ENCODE measurements around the gene NME8.

The NME8 gene

DNA sequence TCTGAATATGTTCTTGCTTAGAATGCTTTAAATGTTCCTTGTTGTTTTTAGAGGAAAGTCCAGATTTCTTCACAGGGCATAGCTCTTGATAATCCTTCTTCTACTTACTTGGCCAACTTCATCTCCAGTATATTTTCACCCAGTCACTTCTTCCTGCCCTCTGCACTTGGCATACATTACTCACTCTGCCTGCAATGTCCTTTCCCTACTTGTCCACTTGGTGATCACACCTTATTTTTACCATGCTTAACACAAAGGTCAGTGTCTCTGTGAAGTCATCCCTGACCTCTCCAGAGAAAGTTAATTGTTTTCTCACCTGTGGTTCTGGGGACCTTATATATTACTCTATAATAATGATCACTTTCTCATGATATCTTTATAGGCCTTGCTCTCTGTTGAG lies 45.0 kb downstream of the NME8 start:
- ChIA-PET POLR2A (ENCODE audit: low non-redundant PET) (no interaction called here), CTCF (interaction anchor here (0.6 kb wide), 1 partner anchor 960 kb away, joined by 4 read pairs; no protein-coding TSS in a partner anchor)
- DNase-seq (ENCODE audit: low spot score), result no peak
- no peak overlapping the region for H3K27ac ChIP-seq
- TF ChIP-seq, protein P1, sequence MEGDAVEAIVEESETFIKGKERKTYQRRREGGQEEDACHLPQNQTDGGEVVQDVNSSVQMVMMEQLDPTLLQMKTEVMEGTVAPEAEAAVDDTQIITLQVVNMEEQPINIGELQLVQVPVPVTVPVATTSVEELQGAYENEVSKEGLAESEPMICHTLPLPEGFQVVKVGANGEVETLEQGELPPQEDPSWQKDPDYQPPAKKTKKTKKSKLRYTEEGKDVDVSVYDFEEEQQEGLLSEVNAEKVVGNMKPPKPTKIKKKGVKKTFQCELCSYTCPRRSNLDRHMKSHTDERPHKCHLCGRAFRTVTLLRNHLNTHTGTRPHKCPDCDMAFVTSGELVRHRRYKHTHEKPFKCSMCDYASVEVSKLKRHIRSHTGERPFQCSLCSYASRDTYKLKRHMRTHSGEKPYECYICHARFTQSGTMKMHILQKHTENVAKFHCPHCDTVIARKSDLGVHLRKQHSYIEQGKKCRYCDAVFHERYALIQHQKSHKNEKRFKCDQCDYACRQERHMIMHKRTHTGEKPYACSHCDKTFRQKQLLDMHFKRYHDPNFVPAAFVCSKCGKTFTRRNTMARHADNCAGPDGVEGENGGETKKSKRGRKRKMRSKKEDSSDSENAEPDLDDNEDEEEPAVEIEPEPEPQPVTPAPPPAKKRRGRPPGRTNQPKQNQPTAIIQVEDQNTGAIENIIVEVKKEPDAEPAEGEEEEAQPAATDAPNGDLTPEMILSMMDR (conservative IDR thresholded peaks at IDR 0.05; ENCODE audit: low read depth), result no peak

DNA sequence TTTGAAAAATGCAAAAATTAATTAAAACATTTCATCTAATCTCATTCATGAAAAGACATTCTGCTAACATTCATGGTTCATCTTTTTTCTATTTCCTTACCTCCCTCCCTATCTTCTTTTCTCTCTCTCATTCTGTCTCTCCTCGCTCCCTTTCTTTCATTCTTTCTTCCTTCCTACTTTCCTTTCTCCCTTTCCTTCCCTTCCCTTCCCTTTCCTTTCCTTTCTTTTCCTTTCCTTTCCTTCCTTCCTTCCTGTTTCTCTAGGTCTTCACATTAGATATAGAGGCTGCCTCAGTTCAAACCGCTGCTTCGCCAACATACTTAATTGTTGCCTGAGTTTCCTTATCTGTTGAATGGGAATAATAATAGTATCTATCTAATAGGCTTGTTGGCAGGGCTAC lies 46.3 kb downstream of the NME8 start:
- ChIA-PET POLR2A (ENCODE audit: low non-redundant PET) (no interaction called here), CTCF (no interaction called here)
- H3K27ac ChIP-seq, result no peak overlapping the region
- DNase-seq (ENCODE audit: low spot score), result no peak
- TF ChIP-seq, protein P1 (conservative IDR thresholded peaks at IDR 0.05; ENCODE audit: low read depth), result no peak

DNA sequence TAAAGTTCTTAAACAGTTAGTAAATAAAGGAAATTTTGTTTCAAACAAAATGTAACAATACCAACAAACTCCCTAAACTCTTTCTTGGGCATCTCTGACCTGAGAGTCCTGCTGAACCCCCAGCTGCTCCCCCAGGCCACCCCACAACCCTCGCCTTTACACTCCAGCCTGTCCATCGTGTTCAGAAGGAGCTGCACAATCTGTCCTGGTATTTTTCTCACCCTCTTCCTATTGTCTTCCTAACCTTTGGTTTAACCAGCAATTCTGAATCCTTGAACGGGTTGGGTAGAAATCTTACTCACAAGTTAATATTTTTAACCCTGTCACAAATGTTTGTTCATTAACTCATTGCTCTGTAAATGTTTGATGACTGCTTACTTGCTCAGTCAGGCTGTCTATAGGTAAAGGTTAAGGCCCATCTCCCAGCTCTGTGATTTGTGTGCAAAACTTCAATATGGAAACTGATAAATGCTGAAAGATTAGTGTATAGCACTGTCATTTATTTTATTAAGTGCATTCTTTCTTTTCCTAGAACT lies 51.4 kb downstream of the NME8 start:
- POLR2A ChIA-PET (ENCODE audit: low non-redundant PET), result no interaction called here
- CTCF ChIA-PET, result interaction anchor here (0.8 kb wide), 1 partner anchor 12 kb away, joined by 3 read pairs; no protein-coding TSS in a partner anchor

DNA sequence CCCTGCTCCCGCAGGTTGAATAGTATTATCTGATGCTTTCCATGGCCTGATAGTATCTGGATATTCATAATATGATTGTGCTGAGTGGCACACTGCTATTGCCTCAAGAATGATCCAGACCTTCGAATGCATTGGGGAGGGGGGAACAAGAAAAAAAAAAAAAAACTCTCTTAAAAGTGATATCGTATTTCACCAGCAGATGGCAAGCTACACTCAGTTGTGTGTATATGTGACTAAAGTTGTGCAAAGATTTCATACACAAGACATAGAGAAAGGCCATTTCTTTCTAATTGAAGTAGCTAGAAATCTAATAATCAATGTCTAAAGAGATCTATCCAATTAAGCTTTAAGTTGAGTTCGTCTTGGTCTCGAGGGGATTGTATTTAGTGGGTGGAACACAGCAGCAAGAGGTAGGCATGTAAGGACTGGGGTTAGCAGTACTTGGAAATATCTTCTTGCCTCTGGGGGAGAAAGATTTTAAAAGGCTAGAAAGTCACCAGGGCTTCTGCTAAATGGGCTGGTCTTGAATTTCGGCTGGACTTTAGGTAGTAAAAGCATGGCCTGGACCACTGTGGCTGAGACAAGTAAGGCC lies 52.9 kb downstream of the NME8 start:
- ChIA-PET POLR2A (ENCODE audit: low non-redundant PET) (no interaction called here), CTCF (interaction anchor here (0.6 kb wide), 3 partner anchors 8 to 1209 kb away, joined by 4 to 5 read pairs (median 4); no protein-coding TSS in a partner anchor)
- TF ChIP-seq, protein P1 (conservative IDR thresholded peaks at IDR 0.05; ENCODE audit: low read depth), result peak; percentile 61
- no peak overlapping the region for H3K27ac ChIP-seq
- DNase-seq (ENCODE audit: low spot score), result peak; percentile 13

More for the DNA sequence above, 51.4 kb downstream of the NME8 start:
- TF ChIP-seq, protein P1 (conservative IDR thresholded peaks at IDR 0.05; ENCODE audit: low read depth), result no peak
- no peak overlapping the region for H3K27ac ChIP-seq
- no peak for DNase-seq (ENCODE audit: low spot score)

DNA sequence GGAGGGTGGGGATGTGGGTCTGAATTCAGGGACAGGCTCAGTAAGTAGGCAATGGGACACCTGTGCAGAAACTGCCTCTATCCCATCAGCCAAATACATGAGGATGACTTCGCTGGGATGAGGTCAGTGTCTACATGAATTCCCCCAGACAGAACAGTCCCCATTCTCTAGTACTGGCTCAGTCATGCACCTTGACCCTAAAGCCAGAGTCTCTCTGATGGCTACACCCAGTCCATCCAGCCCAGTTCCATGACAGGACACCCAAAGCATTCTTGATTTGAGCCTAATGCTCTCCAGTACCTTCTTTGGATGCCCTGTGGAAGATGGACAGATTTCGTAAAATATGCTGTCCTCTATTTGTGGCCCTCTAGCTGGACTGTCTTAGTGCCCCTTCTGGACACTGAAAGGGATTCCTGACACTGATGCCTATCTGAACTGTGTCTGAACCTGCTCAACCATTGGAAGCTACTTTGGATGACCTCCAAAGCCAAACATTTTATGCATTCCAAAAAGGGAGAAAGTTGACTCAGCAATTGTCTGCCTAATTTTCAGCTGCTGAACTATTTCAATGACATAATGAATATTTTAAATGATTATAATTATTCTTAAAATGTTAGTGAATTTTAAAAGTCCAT lies 53.6 kb downstream of the NME8 start:
- DNase-seq (ENCODE audit: low spot score), result peak; percentile 11
- TF ChIP-seq, protein P1 (conservative IDR thresholded peaks at IDR 0.05; ENCODE audit: low read depth), result no peak
- ChIA-PET CTCF (interaction anchor here (0.6 kb wide), 4 partner anchors 8 to 1209 kb away, joined by 4 to 5 read pairs (median 4); no protein-coding TSS in a partner anchor), POLR2A (ENCODE audit: low non-redundant PET) (no interaction called here)
- no peak overlapping the region for H3K27ac ChIP-seq

DNA sequence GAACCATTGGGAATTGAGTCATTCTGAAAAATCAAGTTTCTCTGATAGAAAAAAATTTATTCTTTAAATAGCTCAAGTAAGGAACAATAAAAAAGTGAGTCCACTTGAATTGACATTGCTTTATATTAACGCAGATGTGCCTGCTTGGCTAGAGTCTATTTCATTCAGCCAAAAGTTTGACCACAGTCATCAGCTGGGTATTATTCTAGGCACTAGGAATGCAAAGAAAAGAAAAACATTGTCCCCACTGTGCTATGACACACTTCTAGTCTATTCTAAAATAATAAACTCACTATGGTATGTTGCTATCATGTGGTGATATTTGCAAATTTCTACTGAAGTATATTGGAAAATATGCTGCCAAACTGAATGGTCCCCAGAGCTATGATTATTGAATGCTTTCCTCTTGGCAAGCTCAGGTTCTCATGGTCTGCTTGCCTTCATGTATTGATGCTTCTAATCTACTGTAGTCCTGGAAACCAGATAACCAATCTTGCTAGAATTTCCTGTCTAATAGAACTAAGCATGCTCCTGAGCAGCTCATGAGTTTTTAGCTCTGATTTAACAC lies 59.9 kb downstream of the NME8 start:
- ChIA-PET POLR2A (ENCODE audit: low non-redundant PET) (no interaction called here), CTCF (interaction anchor here (0.6 kb wide), 1 partner anchor 25 kb away, joined by 3 read pairs; no protein-coding TSS in a partner anchor)
- TF ChIP-seq, protein P1 (conservative IDR thresholded peaks at IDR 0.05; ENCODE audit: low read depth), result no peak
- no peak overlapping the region for H3K27ac ChIP-seq
- no peak for DNase-seq (ENCODE audit: low spot score)

Measured in RWPE1 (cell line).